Liver (tissue), 3 donors: ENCODE data around the gene KIF7.

ENCODE experiments used
- EGR1 ChIP-seq, 2 donors: IDR thresholded peaks; 2 replicates each; pipeline ENCODE4 v1.6.1; 2016 to 2018; ENCODE audit warnings: antibody characterized with exemption in 2 of 2, low read depth in 2 of 2
- GABPA ChIP-seq, 2 donors: IDR thresholded peaks in 1 of 2; conservative IDR thresholded peaks in 1 of 2; 2 replicates each; pipeline ENCODE4 v1.6.1; 2016; ENCODE audit warnings: antibody characterized with exemption in 2 of 2, mild to moderate bottlenecking in 1 of 2, moderate library complexity in 1 of 2
- RAD21 ChIP-seq, 2 donors: IDR thresholded peaks; 2 replicates each; pipeline ENCODE4 v1.6.1; 2016; ENCODE audit warnings: antibody characterized with exemption in 2 of 2, mild to moderate bottlenecking in 2 of 2
- RXRA ChIP-seq, 2 donors: IDR thresholded peaks; 2 replicates each; pipeline ENCODE4 v1.6.1; 2017 to 2018; ENCODE audit warnings: antibody characterized with exemption in 2 of 2, mild to moderate bottlenecking in 1 of 2
- SP1 ChIP-seq: IDR thresholded peaks from 2 replicates; pipeline ENCODE4 v1.6.1; 2018; ENCODE audit warnings: antibody characterized with exemption, mild to moderate bottlenecking
- TAF1 ChIP-seq: conservative IDR thresholded peaks from 2 replicates; pipeline ENCODE4 v1.6.1; 2016; ENCODE audit warnings: antibody characterized with exemption, mild to moderate bottlenecking
- YY1 ChIP-seq: IDR thresholded peaks from 2 replicates; pipeline ENCODE4 v1.6.1; 2016; ENCODE audit warnings: antibody characterized with exemption, mild to moderate bottlenecking
- TF ChIP-seq, protein P1 (sequence below): fragments of 150-350 bp; IDR thresholded peaks from 2 replicates; pipeline ENCODE4 v1.5.1; 2017; ENCODE audit warnings: improper control_type of control experiment, low read depth, low read length; ENCODE audit not compliant: missing input control
- TF ChIP-seq, protein P2 (sequence below): IDR thresholded peaks from 2 replicates; pipeline ENCODE4 v1.6.1; 2016; ENCODE audit warnings: antibody characterized with exemption
- TF ChIP-seq, protein P3 (sequence below): IDR thresholded peaks from 2 replicates; pipeline ENCODE4 v1.6.1; 2016; ENCODE audit warnings: antibody characterized with exemption, mild to moderate bottlenecking
- donor health status: healthy.
- donor health status: healthy.

DNA sequence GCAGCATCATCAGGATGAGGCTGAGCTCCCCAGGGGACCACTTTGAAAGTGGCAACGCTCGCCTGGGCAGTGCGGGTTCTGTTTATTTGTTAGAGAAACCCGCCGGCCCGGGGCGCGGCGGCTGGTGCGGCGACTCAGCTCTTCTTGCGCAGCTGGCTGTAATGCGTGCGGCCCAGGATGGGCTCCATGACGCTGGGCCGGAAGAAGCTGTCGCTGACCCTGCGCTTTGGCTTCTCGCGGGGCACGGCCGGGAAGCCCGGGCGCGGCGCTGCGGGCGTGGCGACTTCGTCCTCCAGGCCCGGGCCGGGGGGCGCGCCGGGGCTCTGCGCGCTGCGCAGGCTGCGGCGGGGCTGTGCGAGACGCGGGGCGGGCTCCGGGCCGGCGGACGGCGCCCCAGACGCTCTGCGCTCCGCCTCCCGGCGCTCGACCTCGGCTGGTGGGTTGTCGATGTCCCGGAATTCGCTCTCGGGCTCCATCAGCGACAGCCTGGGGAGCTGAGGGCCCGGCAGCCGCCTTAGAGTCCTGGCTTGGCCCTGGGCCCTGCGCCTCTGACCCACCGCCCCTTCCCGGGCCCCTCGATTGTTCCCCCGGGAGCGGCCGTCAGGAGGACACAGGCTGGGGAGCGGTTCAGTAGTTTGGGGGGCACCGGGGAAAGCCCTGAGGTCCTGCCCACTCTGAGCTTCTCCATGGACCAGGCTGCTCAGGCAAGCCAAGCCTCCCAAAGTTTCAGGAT is 10.3 kb upstream of the KIF7 start:
- no peak for TF ChIP-seq TAF1
- TF ChIP-seq, protein P1, sequence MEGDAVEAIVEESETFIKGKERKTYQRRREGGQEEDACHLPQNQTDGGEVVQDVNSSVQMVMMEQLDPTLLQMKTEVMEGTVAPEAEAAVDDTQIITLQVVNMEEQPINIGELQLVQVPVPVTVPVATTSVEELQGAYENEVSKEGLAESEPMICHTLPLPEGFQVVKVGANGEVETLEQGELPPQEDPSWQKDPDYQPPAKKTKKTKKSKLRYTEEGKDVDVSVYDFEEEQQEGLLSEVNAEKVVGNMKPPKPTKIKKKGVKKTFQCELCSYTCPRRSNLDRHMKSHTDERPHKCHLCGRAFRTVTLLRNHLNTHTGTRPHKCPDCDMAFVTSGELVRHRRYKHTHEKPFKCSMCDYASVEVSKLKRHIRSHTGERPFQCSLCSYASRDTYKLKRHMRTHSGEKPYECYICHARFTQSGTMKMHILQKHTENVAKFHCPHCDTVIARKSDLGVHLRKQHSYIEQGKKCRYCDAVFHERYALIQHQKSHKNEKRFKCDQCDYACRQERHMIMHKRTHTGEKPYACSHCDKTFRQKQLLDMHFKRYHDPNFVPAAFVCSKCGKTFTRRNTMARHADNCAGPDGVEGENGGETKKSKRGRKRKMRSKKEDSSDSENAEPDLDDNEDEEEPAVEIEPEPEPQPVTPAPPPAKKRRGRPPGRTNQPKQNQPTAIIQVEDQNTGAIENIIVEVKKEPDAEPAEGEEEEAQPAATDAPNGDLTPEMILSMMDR, result no peak
- TF ChIP-seq YY1, result no peak
- no peak for TF ChIP-seq GABPA (IDR thresholded peaks at IDR 0.05 in 1 of 2, conservative IDR thresholded peaks at IDR 0.05 in 1 of 2)
- TF ChIP-seq RAD21 (IDR thresholded peaks at IDR 0.05), result no peak
- no peak for TF ChIP-seq EGR1 (IDR thresholded peaks at IDR 0.05; ENCODE audit: low read depth in 2 of 2)
- no peak for TF ChIP-seq SP1
- no peak for TF ChIP-seq RXRA (IDR thresholded peaks at IDR 0.05)
- TF ChIP-seq, protein P2, sequence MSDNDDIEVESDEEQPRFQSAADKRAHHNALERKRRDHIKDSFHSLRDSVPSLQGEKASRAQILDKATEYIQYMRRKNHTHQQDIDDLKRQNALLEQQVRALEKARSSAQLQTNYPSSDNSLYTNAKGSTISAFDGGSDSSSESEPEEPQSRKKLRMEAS, result no peak
- TF ChIP-seq, protein P3, sequence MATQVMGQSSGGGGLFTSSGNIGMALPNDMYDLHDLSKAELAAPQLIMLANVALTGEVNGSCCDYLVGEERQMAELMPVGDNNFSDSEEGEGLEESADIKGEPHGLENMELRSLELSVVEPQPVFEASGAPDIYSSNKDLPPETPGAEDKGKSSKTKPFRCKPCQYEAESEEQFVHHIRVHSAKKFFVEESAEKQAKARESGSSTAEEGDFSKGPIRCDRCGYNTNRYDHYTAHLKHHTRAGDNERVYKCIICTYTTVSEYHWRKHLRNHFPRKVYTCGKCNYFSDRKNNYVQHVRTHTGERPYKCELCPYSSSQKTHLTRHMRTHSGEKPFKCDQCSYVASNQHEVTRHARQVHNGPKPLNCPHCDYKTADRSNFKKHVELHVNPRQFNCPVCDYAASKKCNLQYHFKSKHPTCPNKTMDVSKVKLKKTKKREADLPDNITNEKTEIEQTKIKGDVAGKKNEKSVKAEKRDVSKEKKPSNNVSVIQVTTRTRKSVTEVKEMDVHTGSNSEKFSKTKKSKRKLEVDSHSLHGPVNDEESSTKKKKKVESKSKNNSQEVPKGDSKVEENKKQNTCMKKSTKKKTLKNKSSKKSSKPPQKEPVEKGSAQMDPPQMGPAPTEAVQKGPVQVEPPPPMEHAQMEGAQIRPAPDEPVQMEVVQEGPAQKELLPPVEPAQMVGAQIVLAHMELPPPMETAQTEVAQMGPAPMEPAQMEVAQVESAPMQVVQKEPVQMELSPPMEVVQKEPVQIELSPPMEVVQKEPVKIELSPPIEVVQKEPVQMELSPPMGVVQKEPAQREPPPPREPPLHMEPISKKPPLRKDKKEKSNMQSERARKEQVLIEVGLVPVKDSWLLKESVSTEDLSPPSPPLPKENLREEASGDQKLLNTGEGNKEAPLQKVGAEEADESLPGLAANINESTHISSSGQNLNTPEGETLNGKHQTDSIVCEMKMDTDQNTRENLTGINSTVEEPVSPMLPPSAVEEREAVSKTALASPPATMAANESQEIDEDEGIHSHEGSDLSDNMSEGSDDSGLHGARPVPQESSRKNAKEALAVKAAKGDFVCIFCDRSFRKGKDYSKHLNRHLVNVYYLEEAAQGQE, result no peak
